Ectodermal cell (in vitro differentiated cells): Measurements from ENCODE around the gene ZCCHC17.
A peak's percentile ranks its signal among the peaks of the same experiment; 100 is the strongest.

ENCODE experiments used
- H3K27ac ChIP-seq: 2 replicates; pipeline ENCODE4 v1.7.0; 2013; ENCODE audit warnings: mild to moderate bottlenecking, low read depth, low read length; ENCODE audit not compliant: insufficient read depth, poor library complexity, severe bottlenecking
- H3K27me3 ChIP-seq: 2 replicates; pipeline ENCODE4 v1.7.0; 2013; ENCODE audit warnings: mild to moderate bottlenecking, low read length; ENCODE audit not compliant: insufficient read depth, control insufficient read depth, poor library complexity, severe bottlenecking
- H3K36me3 ChIP-seq: one replicate; pipeline ENCODE4 v1.7.0; 2013; ENCODE audit warnings: low read length; ENCODE audit not compliant: control insufficient read depth, insufficient read depth
- H3K4me1 ChIP-seq: one replicate; pipeline ENCODE4 v1.7.0; 2013; ENCODE audit warnings: low read length; ENCODE audit not compliant: control insufficient read depth, insufficient read depth
- H3K4me3 ChIP-seq: 2 replicates; pipeline ENCODE4 v1.7.0; 2013; ENCODE audit warnings: low read depth, low read length, control low read depth; ENCODE audit not compliant: insufficient read depth
- H3K9me3 ChIP-seq: 2 replicates; pipeline ENCODE4 v1.7.0; 2013; ENCODE audit warnings: mild to moderate bottlenecking, low read length, moderate library complexity; ENCODE audit not compliant: control insufficient read depth
- WGBS, 2 experiments: methylation state at CpG; one replicate each; pipeline ENCODE4 v1.1.7; 2013; ENCODE audit warnings: missing lambda C conversion rate in 2 of 2; 5-methylcytosine and 5-hydroxymethylcytosine counted together

The ZCCHC17 gene

GRCh38 chr1:31373897-31374486, 77.2 kb downstream of the ZCCHC17 start:
- Histone ChIP-seq H3K27me3 (peaks cover 10% of the 10 kb centered on the region), H3K4me1 (peaks cover 20% of the 10 kb centered on the region), H3K36me3 (no peaks in the 10 kb centered on the region), H3K9me3 (no peaks in the 10 kb centered on the region), H3K27ac (peak overlapping the region; percentile 31), H3K4me3 (peak overlapping the region; percentile 11)
- 41 to 46% methylated on average over 11 of the region's 11 CpGs for WGBS, 2 experiments

- no peak overlapping the region for H3K4me3 ChIP-seq
- H3K4me1 ChIP-seq: peaks cover 20% of the 10 kb centered on the region
- no peaks in the 10 kb centered on the region for H3K9me3 ChIP-seq
- H3K36me3 ChIP-seq: no peaks in the 10 kb centered on the region
- H3K27me3 ChIP-seq: peaks cover 10% of the 10 kb centered on the region
- H3K27ac ChIP-seq: no peak overlapping the region
- 93 to 94% methylated on average over 7 of the region's 7 CpGs for WGBS, 2 experiments
These were observed 77.8 kb downstream of the ZCCHC17 start for GRCh38 chr1:31374511-31375196.

GRCh38 chr1:31376375-31377134, 79.7 kb downstream of the ZCCHC17 start:
- H3K27ac ChIP-seq: no peak overlapping the region
- H3K9me3 ChIP-seq: no peaks in the 10 kb centered on the region
- peaks cover 20% of the 10 kb centered on the region for H3K4me1 ChIP-seq
- H3K36me3 ChIP-seq: no peaks in the 10 kb centered on the region
- H3K27me3 ChIP-seq: peaks cover 10% of the 10 kb centered on the region
- 70 to 72% methylated on average over 8 of the region's 8 CpGs for WGBS, 2 experiments
- H3K4me3 ChIP-seq: no peak overlapping the region

GRCh38 chr1:31377364-31377863, 80.6 kb downstream of the ZCCHC17 start:
- Histone ChIP-seq H3K27ac (no peak overlapping the region), H3K36me3 (no peaks in the 10 kb centered on the region)

DNA sequence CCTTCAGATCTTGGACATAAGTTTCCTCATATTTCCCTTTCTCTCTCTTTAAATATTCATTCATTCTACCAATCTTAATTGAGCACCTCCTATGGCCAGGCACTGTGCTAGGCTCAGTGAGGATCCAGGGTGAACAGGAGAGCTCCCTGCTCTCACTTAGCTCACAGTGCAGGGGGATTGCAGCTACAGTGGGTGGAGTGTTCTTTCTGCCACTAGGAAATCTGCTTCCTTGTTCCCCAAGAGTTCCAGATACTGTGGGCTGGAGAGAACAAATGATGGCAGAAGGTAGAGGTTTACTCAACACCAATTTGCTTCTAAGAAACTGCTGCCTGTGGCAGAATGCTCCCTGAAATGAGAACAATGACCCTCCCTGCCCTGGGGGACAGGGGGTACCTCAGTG, 81.2 kb downstream of the ZCCHC17 start:
- no peak overlapping the region for H3K4me3 ChIP-seq
- no peaks in the 10 kb centered on the region for H3K27me3 ChIP-seq
- no peak overlapping the region for H3K27ac ChIP-seq
- H3K36me3 ChIP-seq: no peaks in the 10 kb centered on the region
- no peaks in the 10 kb centered on the region for H3K9me3 ChIP-seq
- H3K4me1 ChIP-seq: peaks cover 8% of the 10 kb centered on the region

More at GRCh38 chr1:31377364-31377863, 80.6 kb downstream of the ZCCHC17 start:
- H3K4me3 ChIP-seq: no peak overlapping the region
- H3K4me1 ChIP-seq: peaks cover 14% of the 10 kb centered on the region
- peaks cover 5% of the 10 kb centered on the region for H3K27me3 ChIP-seq
- WGBS, 2 experiments: 90 to 92% methylated on average over 3 of the region's 3 CpGs
- H3K9me3 ChIP-seq: no peaks in the 10 kb centered on the region

DNA sequence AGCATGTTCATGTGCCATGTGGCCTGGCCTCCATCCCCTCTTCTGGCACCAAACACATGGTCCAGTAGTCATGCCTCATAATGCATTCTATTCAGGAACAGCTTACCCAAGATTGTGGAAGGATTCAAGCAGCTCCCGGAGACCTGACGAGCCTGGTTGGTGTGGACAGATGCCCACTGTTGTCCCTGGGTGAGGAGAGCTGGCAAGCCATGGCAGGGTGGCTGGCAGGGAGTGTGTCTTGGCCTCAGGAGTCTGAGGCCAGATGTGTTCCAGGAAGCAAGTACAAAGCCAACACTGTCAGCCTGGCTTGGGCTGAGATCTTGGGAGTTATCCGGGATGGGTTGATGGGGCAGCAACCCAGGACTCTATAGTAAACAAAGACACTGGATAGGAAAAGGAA, 83.3 kb downstream of the ZCCHC17 start:
- Histone ChIP-seq H3K4me3 (no peak overlapping the region), H3K27me3 (no peaks in the 10 kb centered on the region), H3K4me1 (peaks cover 6% of the 10 kb centered on the region), H3K27ac (no peak overlapping the region), H3K36me3 (no peaks in the 10 kb centered on the region), H3K9me3 (no peaks in the 10 kb centered on the region)
- WGBS, 2 experiments: 93 to 94% methylated on average over 3 of the region's 3 CpGs

GRCh38 chr1:31381394-31382294, 84.8 kb downstream of the ZCCHC17 start:
- Histone ChIP-seq H3K4me1 (peaks cover 3% of the 10 kb centered on the region), H3K27ac (no peak overlapping the region), H3K4me3 (no peak overlapping the region), H3K27me3 (no peaks in the 10 kb centered on the region), H3K9me3 (no peaks in the 10 kb centered on the region), H3K36me3 (no peaks in the 10 kb centered on the region)
- WGBS, 2 experiments: 90 to 96% methylated on average over 6 of the region's 6 CpGs

DNA sequence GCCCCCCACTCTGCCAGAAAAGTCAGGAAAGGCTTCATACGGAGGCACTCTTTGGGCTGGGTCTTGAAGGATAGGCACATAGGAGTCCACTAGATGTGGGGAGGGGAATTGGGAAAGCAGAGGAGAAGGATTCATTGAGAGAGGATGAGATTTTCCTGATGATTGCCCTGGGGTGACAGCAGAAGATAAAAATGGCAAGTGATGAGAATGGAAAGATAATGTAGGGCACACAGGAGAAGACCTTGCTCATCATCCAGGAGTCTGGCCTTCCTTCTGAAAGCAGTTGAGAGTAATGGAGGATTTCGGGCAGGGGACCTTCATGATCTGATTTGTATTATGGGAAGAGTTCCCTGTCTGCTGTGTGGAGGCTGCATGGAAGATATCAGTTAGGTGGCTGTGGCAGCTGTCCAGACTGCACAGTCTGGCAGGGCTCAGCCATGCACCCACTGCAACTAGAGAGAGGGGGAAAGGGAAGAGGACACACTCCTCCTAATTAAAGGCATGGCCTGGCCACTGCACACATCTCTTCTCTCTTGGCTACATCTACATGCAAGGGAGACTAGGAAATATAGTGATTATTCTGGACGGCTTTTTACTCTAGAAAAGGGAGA, 85.7 kb downstream of the ZCCHC17 start:
- Histone ChIP-seq H3K9me3 (no peaks in the 10 kb centered on the region), H3K27me3 (no peaks in the 10 kb centered on the region), H3K27ac (no peak overlapping the region), H3K36me3 (no peaks in the 10 kb centered on the region), H3K4me3 (no peak overlapping the region), H3K4me1 (no peaks in the 10 kb centered on the region)
- WGBS, 2 experiments: 92 to 94% methylated on average over 3 of the region's 3 CpGs

DNA sequence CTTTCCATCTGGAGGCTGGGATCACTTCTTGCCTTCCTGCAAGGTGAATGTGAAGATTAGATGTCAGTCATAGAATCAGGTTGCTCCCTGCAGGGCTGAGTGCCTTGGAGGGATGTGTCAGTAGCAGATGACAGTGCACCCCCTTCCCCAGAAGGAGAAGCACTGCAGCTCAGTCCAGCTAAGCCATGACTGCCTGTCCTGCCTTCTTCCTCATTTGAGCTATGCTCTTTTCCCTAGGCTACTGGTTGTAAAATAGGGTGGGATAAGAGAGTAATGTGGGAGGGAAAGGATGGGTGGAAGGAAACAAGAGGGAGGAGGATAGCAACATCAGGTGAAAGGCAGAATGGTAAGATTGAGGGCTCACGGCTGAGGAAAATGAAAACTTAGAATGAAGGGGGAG, 87.1 kb downstream of the ZCCHC17 start:
- no peak overlapping the region for H3K27ac ChIP-seq
- H3K9me3 ChIP-seq: no peaks in the 10 kb centered on the region
- H3K4me3 ChIP-seq: no peak overlapping the region
- no peaks in the 10 kb centered on the region for H3K36me3 ChIP-seq
- WGBS, 2 experiments: 94 to 100% methylated on average over 1 of the region's 1 CpG
- H3K4me1 ChIP-seq: no peaks in the 10 kb centered on the region
- H3K27me3 ChIP-seq: no peaks in the 10 kb centered on the region
